Tibial nerve (tissue), 3 donors: ENCODE data around the gene AKAP9.

Experiments
- POLR2A ChIP-seq, 2 donors: fragments of 450-650 bp; IDR thresholded peaks; one replicate each; pipeline ENCODE4 v1.6.1; 2017; ENCODE audit warnings: antibody characterized with exemption in 2 of 2, mild to moderate bottlenecking in 2 of 2, moderate library complexity in 2 of 2
- TF ChIP-seq, protein P1 (sequence below), 5 experiments: fragments of 200-600 bp in 3 of 5; fragments of 450-650 bp in 2 of 5; sonication (generic) in 3 of 5; IDR thresholded peaks; one replicate each; pipeline ENCODE4 v1.5.1; 2016 to 2019; ENCODE audit warnings: antibody characterized with exemption in 5 of 5, mild to moderate bottlenecking in 3 of 5, moderate library complexity in 2 of 5

DNA sequence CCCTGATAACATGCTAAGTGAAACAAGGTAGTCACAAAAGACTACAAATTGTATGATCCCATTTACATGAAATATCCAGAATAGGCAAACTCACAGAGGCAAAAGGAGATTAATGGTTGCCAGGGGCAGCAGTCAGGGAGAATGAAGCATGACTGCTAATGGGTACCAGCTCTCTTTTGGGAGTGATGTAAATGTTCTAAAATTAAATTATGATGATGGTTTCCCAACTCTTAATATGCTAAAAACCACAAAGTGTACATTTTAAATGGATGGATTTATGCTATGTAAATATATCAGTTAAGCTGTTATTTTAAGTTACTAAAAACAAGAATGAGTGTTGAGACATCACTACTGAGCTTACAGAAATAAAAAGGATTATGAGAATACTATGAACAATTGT is 181.0 kb downstream of the AKAP9 start:
- TF ChIP-seq, protein P1, sequence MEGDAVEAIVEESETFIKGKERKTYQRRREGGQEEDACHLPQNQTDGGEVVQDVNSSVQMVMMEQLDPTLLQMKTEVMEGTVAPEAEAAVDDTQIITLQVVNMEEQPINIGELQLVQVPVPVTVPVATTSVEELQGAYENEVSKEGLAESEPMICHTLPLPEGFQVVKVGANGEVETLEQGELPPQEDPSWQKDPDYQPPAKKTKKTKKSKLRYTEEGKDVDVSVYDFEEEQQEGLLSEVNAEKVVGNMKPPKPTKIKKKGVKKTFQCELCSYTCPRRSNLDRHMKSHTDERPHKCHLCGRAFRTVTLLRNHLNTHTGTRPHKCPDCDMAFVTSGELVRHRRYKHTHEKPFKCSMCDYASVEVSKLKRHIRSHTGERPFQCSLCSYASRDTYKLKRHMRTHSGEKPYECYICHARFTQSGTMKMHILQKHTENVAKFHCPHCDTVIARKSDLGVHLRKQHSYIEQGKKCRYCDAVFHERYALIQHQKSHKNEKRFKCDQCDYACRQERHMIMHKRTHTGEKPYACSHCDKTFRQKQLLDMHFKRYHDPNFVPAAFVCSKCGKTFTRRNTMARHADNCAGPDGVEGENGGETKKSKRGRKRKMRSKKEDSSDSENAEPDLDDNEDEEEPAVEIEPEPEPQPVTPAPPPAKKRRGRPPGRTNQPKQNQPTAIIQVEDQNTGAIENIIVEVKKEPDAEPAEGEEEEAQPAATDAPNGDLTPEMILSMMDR (IDR thresholded peaks at IDR 0.05): no peak
- no peak for TF ChIP-seq POLR2A (IDR thresholded peaks at IDR 0.05)
